Peyer's patch (tissue), 4 donors: ENCODE results near the gene LRRC74A.

Experiments
- CTCF ChIP-seq, 6 experiments: fragments of 450-650 bp in 4 of 6; fragments of 200-600 bp in 2 of 6; sonication (generic) in 1 of 6; IDR thresholded peaks; one replicate each; pipeline ENCODE4 v1.5.1; 2017 to 2019; ENCODE audit warnings: antibody characterized with exemption in 6 of 6, mild to moderate bottlenecking in 3 of 6, moderate library complexity in 1 of 6
- POLR2A ChIP-seq, 2 donors: fragments of 450-650 bp; IDR thresholded peaks; one replicate each; pipeline ENCODE4 v1.5.1; 2017; ENCODE audit warnings: antibody characterized with exemption in 2 of 2, mild to moderate bottlenecking in 2 of 2, moderate library complexity in 2 of 2

DNA sequence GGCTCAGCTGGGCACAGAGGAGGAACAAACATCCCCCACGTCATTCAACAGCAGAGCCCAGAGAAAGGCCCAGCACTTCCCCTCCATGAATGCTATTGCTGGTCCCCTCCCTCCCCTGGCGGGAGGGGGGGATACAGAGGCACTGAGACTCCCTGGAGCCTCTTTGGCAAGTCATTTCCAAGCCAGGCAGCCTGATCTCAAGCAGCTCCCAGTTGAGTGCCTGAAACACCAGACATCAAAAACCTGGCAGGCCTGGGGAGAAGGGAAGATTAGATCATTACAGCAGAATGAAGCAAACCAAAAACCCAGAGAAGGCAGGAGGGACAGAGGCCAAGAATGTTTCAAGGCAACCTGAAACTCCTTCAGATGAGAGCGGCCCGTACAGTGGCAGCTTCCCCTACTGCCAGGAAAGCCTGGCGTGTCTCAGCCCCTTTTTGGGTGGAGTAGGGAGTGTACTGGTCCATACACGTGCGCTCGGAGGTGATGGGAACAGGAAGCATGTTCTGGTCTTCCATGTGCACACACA lies 92.1 kb downstream of the LRRC74A start:
- TF ChIP-seq CTCF (IDR thresholded peaks at IDR 0.05) (no peak), POLR2A (IDR thresholded peaks at IDR 0.05) (no peak)
